HUES64 (cell line): ENCODE results near the gene PPT1.

Experiments
- H3K27ac ChIP-seq: 2 replicates; pipeline ENCODE4 v1.7.0; 2013; ENCODE audit warnings: low read depth, low read length, inconsistent platforms
- H3K27me3 ChIP-seq: 2 replicates; pipeline ENCODE4 v1.6.1; 2013; ENCODE audit warnings: mild to moderate bottlenecking, low read length; ENCODE audit not compliant: insufficient read depth
- H3K36me3 ChIP-seq: 2 replicates; pipeline ENCODE4 v1.6.1; 2013; ENCODE audit warnings: mild to moderate bottlenecking, low read length; ENCODE audit not compliant: insufficient read depth
- H3K4me1 ChIP-seq: 2 replicates; pipeline ENCODE4 v1.6.1; 2013; ENCODE audit warnings: mild to moderate bottlenecking, low read length, moderate library complexity; ENCODE audit not compliant: insufficient read depth
- H3K4me3 ChIP-seq: 2 replicates; pipeline ENCODE4 v1.5.1; 2013; ENCODE audit warnings: mild to moderate bottlenecking, low read length, moderate library complexity
- H3K9ac ChIP-seq: 2 replicates; pipeline ENCODE4 v1.6.1; 2013; ENCODE audit warnings: mild to moderate bottlenecking, low read depth, low read length
- H3K9me3 ChIP-seq: 2 replicates; pipeline ENCODE4 v1.6.1; 2013; ENCODE audit warnings: low read depth, low read length; ENCODE audit not compliant: insufficient read depth
- WGBS: fragments of 150-250, 120-280 bp; methylation state at CpG from one replicate; pipeline ENCODE4 v1.1.7; 2013; ENCODE audit warnings: missing lambda C conversion rate; 5-methylcytosine and 5-hydroxymethylcytosine counted together

The PPT1 gene

DNA sequence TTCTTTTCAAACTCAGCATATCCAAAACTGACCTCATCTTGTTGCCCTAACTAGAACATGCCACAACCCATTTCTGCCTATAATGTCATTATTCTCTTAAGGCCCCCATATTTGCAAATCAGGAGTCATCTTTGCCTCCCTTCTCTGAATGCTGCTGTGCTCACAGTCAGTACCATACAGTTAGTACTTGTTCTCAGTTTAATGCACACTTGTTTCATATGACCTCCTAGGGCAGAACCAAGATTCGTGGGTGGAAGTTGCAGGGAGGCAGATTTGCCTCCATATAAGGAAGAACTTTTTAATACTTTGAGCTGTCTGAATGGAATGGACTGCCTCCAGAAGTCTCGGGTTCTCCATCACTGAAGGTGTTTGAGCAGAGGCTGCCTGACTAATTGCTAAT is 47.3 kb downstream of the PPT1 start:
- no peak overlapping the region for H3K4me3 ChIP-seq
- no peak overlapping the region for H3K27ac ChIP-seq
- no peaks in the 10 kb centered on the region for H3K27me3 ChIP-seq
- H3K4me1 ChIP-seq = 0 out of 2 replicates have a peak, but pooled peaks cover 3% of the 10 kb centered on the region
- H3K9me3 ChIP-seq = no peaks in the 10 kb centered on the region
- 93% methylated on average over 2 of the region's 2 CpGs for WGBS
- peaks cover 26% of the 10 kb centered on the region for H3K36me3 ChIP-seq
- H3K9ac ChIP-seq = no peak overlapping the region

- no peaks in the 10 kb centered on the region for H3K27me3 ChIP-seq
- H3K36me3 ChIP-seq = peaks cover 40% of the 10 kb centered on the region
- WGBS = 93% methylated on average over 5 of the region's 5 CpGs
- no peak overlapping the region for H3K9ac ChIP-seq
- H3K27ac ChIP-seq = no peak overlapping the region
- no peak overlapping the region for H3K4me3 ChIP-seq
- H3K4me1 ChIP-seq = 0 out of 2 replicates have a peak, but pooled peaks cover 3% of the 10 kb centered on the region
- no peaks in the 10 kb centered on the region for H3K9me3 ChIP-seq
Measured at GRCh38 chr1:40047769-40048168, 49.3 kb downstream of the PPT1 start.

DNA sequence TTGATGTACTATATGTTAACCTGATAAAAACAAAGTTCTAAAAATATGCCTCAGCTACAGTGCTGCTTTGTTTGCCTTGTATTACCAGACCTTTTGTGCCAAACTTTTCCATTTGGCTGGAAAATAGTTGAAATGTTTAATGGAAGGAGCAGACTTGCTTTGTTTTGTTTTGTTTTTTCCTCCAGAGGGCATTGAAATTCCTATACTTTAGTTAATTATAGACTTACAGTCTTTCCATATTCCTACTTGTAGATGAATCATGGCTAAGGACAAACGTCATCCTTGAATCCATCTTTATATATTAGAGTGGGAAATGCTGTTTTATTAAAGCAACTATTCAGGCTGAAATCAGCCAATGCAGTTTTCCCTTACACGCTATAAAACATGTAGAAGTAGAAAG is 49.8 kb downstream of the PPT1 start:
- 0 out of 2 replicates have a peak, but pooled peaks cover 3% of the 10 kb centered on the region for H3K4me1 ChIP-seq
- H3K27me3 ChIP-seq = no peaks in the 10 kb centered on the region
- H3K9ac ChIP-seq = no peak overlapping the region
- 100% methylated on average over 1 of the region's 2 CpGs for WGBS
- H3K36me3 ChIP-seq = peaks cover 45% of the 10 kb centered on the region
- H3K9me3 ChIP-seq = no peaks in the 10 kb centered on the region
- H3K4me3 ChIP-seq = no peak overlapping the region
- H3K27ac ChIP-seq = no peak overlapping the region

GRCh38 chr1:40045766-40046165 is 51.3 kb downstream of the PPT1 start:
- no peak overlapping the region for H3K9ac ChIP-seq
- peaks cover 9% of the 10 kb centered on the region; the same call in 1 of the 2 replicates for H3K4me1 ChIP-seq
- no peaks in the 10 kb centered on the region for H3K9me3 ChIP-seq
- H3K27ac ChIP-seq = no peak overlapping the region
- WGBS = 96% methylated on average over 3 of the region's 3 CpGs
- H3K27me3 ChIP-seq = no peaks in the 10 kb centered on the region
- H3K4me3 ChIP-seq = no peak overlapping the region
- H3K36me3 ChIP-seq = peaks cover 46% of the 10 kb centered on the region

DNA sequence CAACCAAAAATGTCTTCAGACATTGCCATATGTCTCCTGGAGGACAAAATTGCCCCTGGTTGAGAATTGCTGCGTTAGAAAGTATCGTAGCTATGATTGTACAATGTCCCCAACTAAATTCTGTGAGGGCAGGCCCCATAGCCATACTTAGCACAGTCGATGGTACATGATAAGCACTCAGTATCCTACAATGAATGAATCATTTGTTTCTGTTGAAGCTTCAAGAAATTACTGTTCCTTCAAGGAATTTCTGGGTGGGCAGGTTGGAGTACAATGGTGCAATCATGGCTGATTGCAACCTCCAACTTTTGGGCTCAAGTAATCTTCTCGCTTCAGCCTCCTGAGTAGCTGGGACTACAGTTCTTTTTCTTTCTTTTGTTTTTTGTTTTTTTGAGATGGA is 51.9 kb downstream of the PPT1 start:
- Histone ChIP-seq H3K4me3 (no peak overlapping the region), H3K36me3 (peaks cover 42% of the 10 kb centered on the region), H3K9ac (no peak overlapping the region), H3K27me3 (no peaks in the 10 kb centered on the region), H3K27ac (no peak overlapping the region), H3K9me3 (no peaks in the 10 kb centered on the region), H3K4me1 (peaks cover 9% of the 10 kb centered on the region; the same call in 1 of the 2 replicates)
- WGBS = 92% methylated on average over 4 of the region's 4 CpGs

- peaks cover 35% of the 10 kb centered on the region for H3K36me3 ChIP-seq
- no peak overlapping the region for H3K4me3 ChIP-seq
- H3K27me3 ChIP-seq = no peaks in the 10 kb centered on the region
- H3K9me3 ChIP-seq = no peaks in the 10 kb centered on the region
- peaks cover 13% of the 10 kb centered on the region; the same call in 1 of the 2 replicates for H3K4me1 ChIP-seq
- H3K27ac ChIP-seq = no peak overlapping the region
- H3K9ac ChIP-seq = no peak overlapping the region
- 94% methylated on average over 3 of the region's 3 CpGs for WGBS
Measured at GRCh38 chr1:40044110-40044509, 52.9 kb downstream of the PPT1 start.

- 95% methylated on average over 4 of the region's 4 CpGs for WGBS
- Histone ChIP-seq H3K27ac (no peak overlapping the region), H3K4me1 (peaks cover 15% of the 10 kb centered on the region; the same call in 1 of the 2 replicates), H3K4me3 (peak overlapping the region; percentile 99), H3K9ac (no peak overlapping the region), H3K27me3 (no peaks in the 10 kb centered on the region), H3K9me3 (no peaks in the 10 kb centered on the region), H3K36me3 (peaks cover 29% of the 10 kb centered on the region)
Measured at GRCh38 chr1:40042341-40042740, 54.7 kb downstream of the PPT1 start.

DNA sequence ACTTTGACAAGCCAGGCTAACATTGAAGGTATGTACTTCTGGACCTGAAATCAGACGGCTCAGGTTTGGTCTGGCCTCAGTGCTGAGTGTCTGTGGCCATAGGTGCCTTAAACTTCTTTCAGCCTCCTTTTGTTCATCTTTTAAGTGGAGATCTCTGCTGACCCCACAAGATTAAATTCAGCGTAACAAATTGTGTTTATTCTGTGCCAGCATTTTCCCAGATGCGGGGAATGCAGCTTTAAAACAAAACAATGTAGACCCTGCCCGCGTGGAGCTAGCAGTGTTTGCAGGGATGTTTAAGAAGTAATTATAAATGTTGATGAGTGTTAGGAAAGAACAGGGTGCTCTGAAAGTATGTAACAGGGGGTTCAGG is 55.6 kb downstream of the PPT1 start:
- H3K27me3 ChIP-seq = no peaks in the 10 kb centered on the region
- 43% methylated on average over 5 of the region's 5 CpGs for whole genome bisulfite sequencing
- no peaks in the 10 kb centered on the region for H3K9me3 ChIP-seq
- H3K36me3 ChIP-seq = peaks cover 29% of the 10 kb centered on the region
- peak overlapping the region; percentile 99 for H3K4me3 ChIP-seq
- no peak overlapping the region; the same call in 1 of the 2 replicates for H3K27ac ChIP-seq
- peak overlapping the region; percentile 90 for H3K9ac ChIP-seq
- H3K4me1 ChIP-seq = peaks cover 15% of the 10 kb centered on the region; the same call in 1 of the 2 replicates

GRCh38 chr1:40040511-40041465 is 56.3 kb downstream of the PPT1 start, which contains the start of gene CAP1:
Gene CAP1 (plus strand): TSS chr1:40040729. CDS start chr1:40059347, 18,618 bp downstream.
- Histone ChIP-seq H3K4me1 (peaks cover 15% of the 10 kb centered on the region; the same call in 1 of the 2 replicates), H3K9me3 (no peaks in the 10 kb centered on the region), H3K27ac (peak within 1 kb of the TSS; percentile 100), H3K36me3 (peaks cover 28% of the 10 kb centered on the region), H3K4me3 (peak within 1 kb of the TSS; percentile 99), H3K27me3 (no peaks in the 10 kb centered on the region), H3K9ac (peak within 1 kb of the TSS; percentile 99)
- 1% methylated on average over 65 of the region's 65 CpGs for WGBS

DNA sequence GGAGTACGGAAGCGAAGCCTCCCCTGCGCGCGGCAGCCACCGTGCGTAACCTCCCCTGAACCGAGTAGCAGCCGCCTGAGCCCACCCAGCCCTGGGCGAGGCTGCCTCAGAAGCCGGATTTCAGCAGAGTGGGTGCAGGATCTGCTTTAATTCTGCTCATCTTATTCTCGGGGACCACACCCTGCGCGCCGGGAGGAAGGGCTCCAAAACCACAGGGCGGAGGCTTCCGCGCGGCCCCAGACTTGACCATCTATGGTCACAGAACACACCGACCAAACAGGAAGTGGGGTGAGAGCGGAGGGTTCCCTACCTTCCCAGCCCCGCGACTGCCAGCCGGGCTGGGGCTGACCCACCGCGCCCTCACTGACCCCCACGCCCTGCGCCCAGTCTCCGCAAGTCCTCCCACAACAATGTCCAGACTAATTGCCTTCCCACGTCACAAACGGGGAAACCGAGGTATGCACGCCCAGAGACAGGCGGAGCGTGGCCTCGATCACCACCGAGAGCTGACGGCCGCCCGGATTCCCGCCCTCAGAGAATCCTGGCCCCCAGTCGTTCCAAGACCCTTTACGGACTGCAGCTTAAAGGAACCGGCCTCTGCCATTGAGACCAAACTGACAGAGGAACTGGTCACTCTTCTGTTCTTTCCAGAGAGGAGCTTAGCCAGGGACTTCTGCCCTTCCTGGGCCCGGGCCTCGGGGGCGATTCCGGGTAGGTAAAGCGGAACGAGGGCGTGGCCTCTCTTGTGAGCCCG is 57.1 kb downstream of the PPT1 start:
- Histone ChIP-seq H3K27ac (peak overlapping the region; percentile 100), H3K9me3 (no peaks in the 10 kb centered on the region), H3K36me3 (peaks cover 24% of the 10 kb centered on the region), H3K27me3 (no peaks in the 10 kb centered on the region), H3K9ac (peak overlapping the region; percentile 99), H3K4me1 (peaks cover 15% of the 10 kb centered on the region; the same call in 1 of the 2 replicates), H3K4me3 (peak overlapping the region; percentile 91)
- WGBS = 1% methylated on average over 52 of the region's 52 CpGs
